CD4-positive, alpha-beta T cell (primary cell): ENCODE data around the gene VPS8. TPM values are rescaled to one million over a fixed set of nuclear protein-coding genes. Genes with fewer than 3 reads are reported as not detected.

Source experiments
- ATAC-seq: fragments of 200-7000 bp; cut with Tn5 transposase; one replicate; pipeline ENCODE4 v1.10.0; 2022; ENCODE audit warnings: mild to moderate bottlenecking; ENCODE audit not compliant: poor library complexity
- CTCF ChIA-PET: fragments of 350-600 bp; sonication (Branson Sonifier 250); formaldehyde crosslinking; loops from one replicate; lab custom pipeline; 2021; ENCODE audit warnings: antibody characterized with exemption, inconsistent platforms; lab: Charles Lee
- POLR2A ChIA-PET: fragments of 350-600 bp; sonication (Branson Sonifier 250); formaldehyde crosslinking; loops from one replicate; lab custom pipeline; 2021; ENCODE audit warnings: antibody characterized with exemption, inconsistent platforms; lab: Charles Lee
- DNase-seq, 14 experiments: peaks; one replicate each; pipeline ENCODE4 v3.0.0-alpha.2; 2013 to 2020; ENCODE audit warnings: mixed read lengths in 2 of 14
- H3K27ac ChIP-seq, 2 donors: one replicate each; pipeline versions ENCODE4 v1.5.1 to v1.7.0; 2013; ENCODE audit warnings: low read length in 2 of 2, low read depth in 1 of 2, mild to moderate bottlenecking in 1 of 2
- H3K27me3 ChIP-seq, 2 experiments: 1 replicate in 1 of 2; 2 replicates in 1 of 2; pipeline versions ENCODE4 v1.6.1 to v1.7.0; 2013; ENCODE audit warnings: low read length in 2 of 2, control low read depth in 1 of 2, mild to moderate bottlenecking in 1 of 2, moderate library complexity in 1 of 2; ENCODE audit not compliant: insufficient read depth in 2 of 2, control insufficient read depth in 1 of 2
- H3K36me3 ChIP-seq: one replicate; pipeline ENCODE4 v1.6.1; 2013; ENCODE audit warnings: low read length, control low read depth; ENCODE audit not compliant: insufficient read depth
- H3K4me1 ChIP-seq: one replicate; pipeline ENCODE4 v1.6.1; 2013; ENCODE audit warnings: low read length, control low read depth; ENCODE audit not compliant: insufficient read depth
- H3K4me3 ChIP-seq: one replicate; pipeline ENCODE4 v1.5.1; 2013; ENCODE audit warnings: mild to moderate bottlenecking, low read length, moderate library complexity
- H3K9me3 ChIP-seq, 2 experiments: 1 replicate in 1 of 2; 2 replicates in 1 of 2; pipeline versions ENCODE4 v1.6.1 to v1.7.0; 2013; ENCODE audit warnings: low read length in 2 of 2, mild to moderate bottlenecking in 2 of 2, control low read depth in 1 of 2, moderate library complexity in 1 of 2; ENCODE audit not compliant: control insufficient read depth in 1 of 2, insufficient read depth in 1 of 2
- H3K27ac Mint-ChIP-seq: one replicate; pipeline ENCODE4 v1.8.0; 2020; ENCODE audit warnings: mixed read lengths
- H3K27me3 Mint-ChIP-seq: one replicate; pipeline ENCODE4 v1.8.0; 2021; ENCODE audit warnings: mixed read lengths
- H3K36me3 Mint-ChIP-seq: one replicate; pipeline ENCODE4 v1.8.0; 2021; ENCODE audit warnings: low read depth, mixed read lengths
- H3K4me1 Mint-ChIP-seq: one replicate; pipeline ENCODE4 v1.8.0; 2021; ENCODE audit warnings: low read depth, mixed read lengths
- H3K4me3 Mint-ChIP-seq: one replicate; pipeline ENCODE4 v1.8.0; 2020; ENCODE audit warnings: mild to moderate bottlenecking, mixed read lengths
- H3K9me3 Mint-ChIP-seq: one replicate; pipeline ENCODE4 v1.8.0; 2020; ENCODE audit warnings: mixed read lengths
- intact Hi-C, 2 experiments: fragments of 100-400 bp; cut with DNase I in 1 of 2; cut with micrococcal nuclease in 1 of 2; formaldehyde crosslinking; loops; one replicate each; pipeline versions ENCODE4 v1.15.1 to v1.9.0; 2023 to 2025; cut with DNase I, micrococcal nuclease
- total RNA-seq, 174 experiments: library from RNA in 2 of 174; stranded (reverse) in 2 of 174; gene quantifications; one replicate each; pipeline ENCODE4 v1.2.3 and lab custom pipeline; 2021 to 2026
- TF ChIP-seq, protein P1 (sequence below): fragments of 200-600 bp; IDR thresholded peaks from one replicate; pipeline ENCODE4 v1.8.0; 2022; ENCODE audit warnings: antibody characterized with exemption, mild to moderate bottlenecking

The VPS8 gene
- total RNA-seq, 2 experiments from 2014 or later = 56.8 to 61.2 TPM

- TF ChIP-seq, protein P1, sequence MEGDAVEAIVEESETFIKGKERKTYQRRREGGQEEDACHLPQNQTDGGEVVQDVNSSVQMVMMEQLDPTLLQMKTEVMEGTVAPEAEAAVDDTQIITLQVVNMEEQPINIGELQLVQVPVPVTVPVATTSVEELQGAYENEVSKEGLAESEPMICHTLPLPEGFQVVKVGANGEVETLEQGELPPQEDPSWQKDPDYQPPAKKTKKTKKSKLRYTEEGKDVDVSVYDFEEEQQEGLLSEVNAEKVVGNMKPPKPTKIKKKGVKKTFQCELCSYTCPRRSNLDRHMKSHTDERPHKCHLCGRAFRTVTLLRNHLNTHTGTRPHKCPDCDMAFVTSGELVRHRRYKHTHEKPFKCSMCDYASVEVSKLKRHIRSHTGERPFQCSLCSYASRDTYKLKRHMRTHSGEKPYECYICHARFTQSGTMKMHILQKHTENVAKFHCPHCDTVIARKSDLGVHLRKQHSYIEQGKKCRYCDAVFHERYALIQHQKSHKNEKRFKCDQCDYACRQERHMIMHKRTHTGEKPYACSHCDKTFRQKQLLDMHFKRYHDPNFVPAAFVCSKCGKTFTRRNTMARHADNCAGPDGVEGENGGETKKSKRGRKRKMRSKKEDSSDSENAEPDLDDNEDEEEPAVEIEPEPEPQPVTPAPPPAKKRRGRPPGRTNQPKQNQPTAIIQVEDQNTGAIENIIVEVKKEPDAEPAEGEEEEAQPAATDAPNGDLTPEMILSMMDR = no peak
- Histone ChIP-seq H3K27ac (no peak overlapping the region), H3K4me3 (no peak overlapping the region), H3K9me3 (no peaks in the 10 kb centered on the region), H3K27me3 (peaks cover 5 to 17% of the 10 kb centered on the region in 2 experiments), H3K4me1 (no peaks in the 10 kb centered on the region), H3K36me3 (no peaks in the 10 kb centered on the region)
- no peak overlapping the region for H3K27ac Mint-ChIP-seq
- DNase-seq (no peak), ATAC-seq (no peak)
- H3K9me3 Mint-ChIP-seq = no peaks in the 10 kb centered on the region
- no peaks in the 10 kb centered on the region for H3K4me1 Mint-ChIP-seq
- no peaks in the 10 kb centered on the region for H3K36me3 Mint-ChIP-seq
- H3K4me3 Mint-ChIP-seq = no peak overlapping the region
- intact Hi-C loops = no loop called here
- CTCF ChIA-PET = no interaction called here
- POLR2A ChIA-PET = no interaction called here
- peaks cover 27% of the 10 kb centered on the region for H3K27me3 Mint-ChIP-seq
Measured at GRCh38 chr3:184798120-184798519, 13.8 kb upstream of the VPS8 start.

DNA sequence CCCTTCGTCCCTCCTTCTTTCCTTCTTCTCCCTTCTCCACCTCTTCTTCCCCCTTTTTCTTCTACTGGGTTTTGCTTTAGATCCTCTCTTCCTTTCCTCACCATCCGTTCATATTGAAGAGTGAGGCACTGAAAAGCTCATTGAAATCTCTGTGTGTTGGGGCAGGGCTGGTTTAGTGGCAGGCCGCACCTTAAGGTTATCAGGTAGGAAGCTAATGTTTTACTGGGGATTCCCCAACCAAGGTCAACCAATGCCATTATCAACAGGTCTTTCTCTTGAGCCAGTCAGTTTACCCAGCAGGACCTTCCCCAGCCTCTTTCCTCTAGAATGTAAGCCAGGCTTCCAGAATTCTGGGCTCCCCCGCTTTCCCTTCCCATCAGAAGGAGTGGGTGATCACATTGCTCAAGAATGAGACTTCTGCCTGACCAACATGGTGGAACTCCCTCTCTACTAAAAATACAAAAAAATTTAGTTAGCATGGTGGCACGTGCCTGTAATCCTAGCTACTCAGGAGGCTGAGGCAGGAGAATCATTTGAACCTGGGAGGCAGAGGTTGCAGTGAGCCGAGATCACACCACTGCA lies 11.5 kb upstream of the VPS8 start:
- Mint-ChIP-seq H3K27me3 (peaks cover 27% of the 10 kb centered on the region), H3K9me3 (no peaks in the 10 kb centered on the region), H3K4me1 (no peaks in the 10 kb centered on the region), H3K4me3 (no peak overlapping the region), H3K27ac (no peak overlapping the region), H3K36me3 (no peaks in the 10 kb centered on the region)
- Histone ChIP-seq H3K4me3 (no peak overlapping the region), H3K27me3 (peaks cover 5 to 17% of the 10 kb centered on the region in 2 experiments), H3K9me3 (no peaks in the 10 kb centered on the region), H3K4me1 (no peaks in the 10 kb centered on the region), H3K27ac (no peak overlapping the region), H3K36me3 (no peaks in the 10 kb centered on the region)
- no peak for ATAC-seq
- CTCF ChIA-PET = interaction anchor here (0.7 to 1.4 kb wide), 2 partner anchors 11 to 272 kb away, joined by 3 read pairs; partner anchors contain the start of gene VPS8
- POLR2A ChIA-PET = no interaction called here
- TF ChIP-seq, protein P1 = no peak
- intact Hi-C loops = no loop called here
- no peak for DNase-seq

DNA sequence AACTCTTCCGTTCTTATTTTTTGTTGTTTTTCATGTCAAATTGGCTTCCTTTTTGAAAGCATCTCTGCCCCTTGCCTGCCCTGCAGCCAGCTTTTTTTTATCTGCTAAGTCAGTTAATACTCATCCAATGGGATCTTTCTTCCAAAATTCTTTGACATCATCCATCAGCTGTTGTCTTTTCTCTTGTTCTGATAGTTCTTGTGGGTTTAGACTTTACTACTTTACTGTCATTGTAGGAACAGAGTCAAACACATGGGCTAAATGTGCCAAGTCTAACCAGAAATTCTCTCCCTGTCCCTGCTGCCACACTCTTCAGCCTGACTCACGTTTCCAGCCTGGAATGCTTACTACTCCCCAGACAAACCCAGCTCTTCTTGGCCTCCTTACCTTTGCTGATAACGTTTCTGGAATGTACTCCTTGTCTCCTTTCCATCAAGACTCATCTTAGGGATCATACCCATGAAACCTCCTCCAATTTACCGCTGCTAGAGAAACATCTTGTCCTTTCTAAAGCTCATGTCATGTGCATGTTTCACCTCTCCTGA lies 10.7 kb upstream of the VPS8 start:
- H3K9me3 Mint-ChIP-seq = no peaks in the 10 kb centered on the region

More for the DNA sequence above, 10.7 kb upstream of the VPS8 start:
- Mint-ChIP-seq H3K27me3 (peaks cover 27% of the 10 kb centered on the region), H3K27ac (no peak overlapping the region), H3K4me1 (no peaks in the 10 kb centered on the region), H3K4me3 (no peak overlapping the region), H3K36me3 (no peaks in the 10 kb centered on the region)
- DNase-seq = no peak
- CTCF ChIA-PET = interaction anchor here (0.7 to 1.7 kb wide), 3 partner anchors 11 to 273 kb away, joined by 3 to 7 read pairs (median 3); partner anchors contain the start of genes EPHB3 and VPS8
- ATAC-seq = no peak
- H3K4me1 ChIP-seq = no peaks in the 10 kb centered on the region
- no peak overlapping the region for H3K27ac ChIP-seq
- H3K9me3 ChIP-seq = no peaks in the 10 kb centered on the region
- H3K27me3 ChIP-seq = peaks cover 5 to 17% of the 10 kb centered on the region in 2 experiments
- H3K36me3 ChIP-seq = no peaks in the 10 kb centered on the region
- POLR2A ChIA-PET = no interaction called here
- intact Hi-C loops = no loop called here
- no peak overlapping the region for H3K4me3 ChIP-seq
- TF ChIP-seq, protein P1 = no peak
